Activated naive CD4-positive, alpha-beta T cell treated with anti-CD3 and anti-CD28 coated beads, Interleukin-2, amount 50 U/mL, for 16 hours (primary cell): ENCODE measurements around the gene TNRC18.
"Not testable (repeated sequence)": the region's sequence is repeated elsewhere in the genome, so short reads cannot be mapped to it uniquely, and the experiment has no call there.

Source experiments
- DNase-seq: peaks from one replicate; pipeline ENCODE4 v3.0.0-alpha.2; 2020

TNRC18 gene

DNA sequence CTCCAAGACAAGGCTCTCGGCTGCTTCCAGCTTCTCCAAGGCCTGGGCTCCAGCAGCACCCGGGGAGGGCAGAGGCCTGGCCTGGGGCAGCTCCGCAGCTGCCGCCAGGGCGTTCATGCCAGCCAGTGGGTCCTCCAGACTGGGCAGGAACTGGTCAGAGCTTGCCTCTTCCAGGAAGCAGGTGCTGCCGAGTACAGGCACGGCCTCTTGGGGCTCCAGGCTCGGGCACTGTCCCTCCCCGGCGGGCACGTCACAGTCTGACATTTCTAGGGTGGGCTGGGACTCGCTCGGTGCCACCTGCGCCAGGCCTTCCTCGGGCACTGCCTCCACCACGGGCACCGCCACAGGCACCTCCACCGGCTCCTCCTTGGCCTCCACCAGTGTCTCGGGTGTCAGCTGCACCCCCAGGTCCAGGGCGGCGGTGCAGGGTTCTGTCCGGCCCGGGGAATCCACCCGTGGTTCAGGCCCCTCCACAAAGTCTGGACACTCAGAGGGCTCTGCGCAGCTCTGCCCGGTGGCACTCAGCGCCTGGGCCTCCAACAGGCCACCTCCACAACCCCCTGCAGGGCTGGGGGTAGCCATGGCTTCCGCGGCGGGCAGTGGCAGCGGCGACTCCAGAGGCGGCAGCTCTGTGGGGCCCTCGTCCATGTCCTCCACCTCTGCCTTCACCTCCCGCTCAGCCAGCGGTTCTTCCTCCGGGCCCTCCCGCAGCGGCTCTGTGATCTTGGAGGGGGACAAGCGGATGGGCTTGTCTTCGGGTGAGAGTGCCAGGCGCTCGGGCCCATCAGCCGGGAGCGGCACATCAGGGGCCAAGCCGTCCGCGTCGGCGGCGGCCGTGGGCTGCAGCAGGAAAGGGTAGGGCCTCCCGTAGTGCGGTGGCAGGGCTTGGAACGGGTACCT lies 52.9 kb downstream of the TNRC18 start:
- no peak for DNase-seq

DNA sequence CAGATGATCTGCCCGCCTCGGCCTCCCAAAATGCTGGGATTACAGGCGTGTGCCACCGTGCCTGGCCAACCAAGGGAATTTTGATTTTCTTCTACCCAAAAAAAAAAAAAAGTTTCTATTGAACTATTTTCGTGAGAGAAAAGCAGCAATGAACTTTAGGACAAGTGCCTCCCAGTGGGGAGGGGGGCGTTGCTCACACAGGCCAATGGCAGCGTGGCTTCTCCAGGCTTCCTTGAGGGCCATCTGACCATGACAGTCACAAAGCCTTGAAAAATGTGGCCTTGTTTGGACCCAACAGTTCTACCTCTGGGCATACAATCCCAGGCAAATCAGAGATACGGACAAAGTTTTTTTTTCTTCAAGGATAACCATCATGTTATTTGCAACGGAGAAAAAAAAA lies 56.0 kb downstream of the TNRC18 start:
- no peak for DNase-seq

DNA sequence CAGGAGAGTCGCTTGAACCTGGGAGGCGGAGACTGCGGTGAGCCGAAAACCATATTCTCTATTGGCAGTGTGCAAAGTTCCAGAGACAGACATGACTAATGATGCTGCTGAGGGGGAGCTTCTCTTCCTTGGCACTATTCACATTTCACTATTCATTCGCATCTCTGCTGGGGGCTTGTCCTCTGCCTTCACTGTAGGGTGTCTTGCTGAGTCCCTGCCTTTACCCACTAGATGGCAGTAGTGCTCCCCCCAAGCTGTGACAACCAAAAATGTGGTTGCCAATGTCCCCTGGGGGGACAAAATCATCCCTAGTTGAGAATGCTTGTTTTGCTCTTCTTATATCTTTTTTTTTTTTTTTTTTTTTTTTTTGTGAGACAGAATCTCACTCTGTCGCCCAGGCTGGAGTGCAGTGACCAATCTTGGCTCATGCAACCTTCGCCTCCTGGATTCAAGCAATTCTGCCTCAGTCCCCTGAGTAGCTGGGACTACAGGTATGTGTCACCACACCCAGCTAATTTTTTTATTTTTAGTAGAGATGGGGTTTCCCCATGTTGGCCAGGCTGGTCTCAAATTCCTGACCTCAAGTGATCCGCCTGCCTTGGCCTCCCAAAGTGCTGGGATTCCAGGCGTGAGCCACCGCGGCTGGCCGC lies 57.5 kb downstream of the TNRC18 start:
- peak; percentile 56 for DNase-seq

DNA sequence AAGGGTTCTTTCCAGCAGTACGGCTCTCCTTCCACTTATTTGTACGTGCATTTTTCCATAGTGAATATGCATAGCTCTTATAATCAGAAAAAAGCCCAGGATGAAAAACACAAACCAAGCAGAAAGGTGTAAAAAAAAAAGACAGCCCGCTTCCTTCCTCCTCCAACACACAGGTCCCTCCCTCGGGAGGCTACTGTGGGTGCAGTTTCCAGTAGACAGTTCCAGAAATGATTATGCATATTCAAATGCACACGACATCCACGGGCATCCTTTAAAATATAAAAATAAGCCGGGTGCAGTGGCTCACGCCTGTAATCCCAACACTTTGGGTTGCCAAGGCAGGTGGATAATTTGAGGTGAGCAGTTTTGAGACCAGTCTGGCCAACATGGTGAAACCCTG lies 59.9 kb downstream of the TNRC18 start:
- no peak for DNase-seq

DNA sequence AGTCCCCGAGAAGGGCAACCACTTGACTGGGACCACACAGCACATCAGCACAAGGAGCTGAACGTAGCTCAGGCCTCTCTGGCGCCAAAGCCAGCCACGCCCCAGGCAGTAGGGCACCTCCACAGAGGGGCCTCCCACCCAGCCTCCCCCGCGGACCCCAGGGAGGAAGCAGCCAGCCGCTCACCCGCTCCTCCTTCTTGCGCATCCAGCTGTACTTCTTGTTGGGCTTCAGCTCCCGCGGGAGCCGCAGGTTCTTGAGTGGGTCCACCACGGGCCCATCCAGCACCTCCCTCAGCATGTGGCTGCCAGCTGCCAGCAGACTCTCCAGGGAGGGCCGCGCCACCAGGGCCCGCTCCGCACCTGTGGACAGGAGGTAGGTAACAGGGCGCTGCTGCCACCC lies 61.2 kb downstream of the TNRC18 start:
- no peak for DNase-seq

DNA sequence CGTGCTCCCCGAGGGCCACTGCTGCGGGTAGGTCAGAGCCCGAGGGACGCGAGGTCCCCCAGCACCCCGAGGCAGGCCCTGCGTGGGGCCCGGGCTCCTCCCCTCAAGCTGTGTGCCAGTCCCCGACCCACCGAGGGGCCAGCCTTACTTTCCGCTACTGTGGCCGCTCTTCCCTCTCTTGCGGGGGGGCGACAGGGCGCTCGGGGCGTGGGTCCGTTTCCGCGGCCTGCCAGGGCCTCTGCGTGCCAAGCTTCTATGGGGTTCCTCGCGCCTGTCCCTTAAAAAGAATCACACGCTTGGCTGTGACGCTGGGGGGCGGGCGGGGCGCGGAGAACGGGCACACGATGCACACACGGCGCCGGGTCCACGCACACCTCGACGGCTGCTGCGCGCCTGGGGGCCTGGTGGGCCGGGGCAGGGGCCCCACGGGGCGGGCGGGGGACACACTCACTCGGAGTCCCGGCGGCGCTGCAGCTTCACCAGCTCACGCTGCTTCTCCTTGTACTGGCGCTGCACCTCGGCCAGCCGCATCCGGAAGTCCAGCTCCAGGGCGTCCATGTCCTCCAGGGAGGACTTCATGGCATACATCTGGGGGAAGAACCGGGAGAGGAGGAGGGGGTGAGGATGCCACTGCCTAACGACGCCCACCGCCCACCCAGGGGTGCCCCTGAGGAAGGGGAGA lies 62.0 kb downstream of the TNRC18 start:
- DNase-seq = no peak

DNA sequence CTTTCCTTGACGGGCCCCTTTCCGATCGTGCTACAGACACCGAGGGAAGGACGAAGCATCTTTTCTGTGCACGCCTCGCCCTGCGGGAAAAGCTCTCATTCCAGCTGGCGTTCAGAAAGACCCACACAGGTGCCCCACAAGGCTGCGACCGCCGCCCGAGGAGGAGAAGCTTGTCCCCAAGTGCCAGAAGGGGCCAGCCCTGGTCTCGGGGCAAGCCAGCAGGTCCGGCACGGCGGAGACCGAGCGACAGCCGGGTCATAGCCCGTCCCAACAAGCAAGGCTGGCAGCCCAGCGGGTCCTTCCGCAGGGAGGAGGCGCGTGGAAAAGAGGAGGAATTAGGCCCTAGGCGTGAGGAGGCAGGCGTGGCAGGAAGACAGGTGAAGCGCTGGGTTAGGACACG lies 62.7 kb downstream of the TNRC18 start:
- no peak for DNase-seq

DNA sequence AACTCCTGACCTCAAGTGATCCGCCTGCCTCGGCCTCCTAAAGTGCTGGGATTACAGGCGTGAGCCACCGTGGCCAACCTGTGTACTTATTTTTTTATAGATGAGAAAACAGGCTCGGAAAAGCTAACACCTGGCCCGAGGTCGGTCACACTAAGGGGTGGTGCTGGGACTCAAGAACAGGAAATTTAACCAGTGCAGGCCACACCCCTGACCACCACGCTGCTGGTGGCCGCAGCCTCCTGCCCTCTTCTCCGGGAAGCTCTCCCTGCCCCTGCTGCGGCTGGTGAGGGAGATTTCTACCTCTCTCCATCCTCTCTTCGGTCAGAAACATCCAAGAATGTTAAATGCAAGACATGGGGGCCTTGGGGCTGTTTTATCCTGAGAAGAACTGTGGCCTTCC lies 63.2 kb downstream of the TNRC18 start:
- DNase-seq = no peak

DNA sequence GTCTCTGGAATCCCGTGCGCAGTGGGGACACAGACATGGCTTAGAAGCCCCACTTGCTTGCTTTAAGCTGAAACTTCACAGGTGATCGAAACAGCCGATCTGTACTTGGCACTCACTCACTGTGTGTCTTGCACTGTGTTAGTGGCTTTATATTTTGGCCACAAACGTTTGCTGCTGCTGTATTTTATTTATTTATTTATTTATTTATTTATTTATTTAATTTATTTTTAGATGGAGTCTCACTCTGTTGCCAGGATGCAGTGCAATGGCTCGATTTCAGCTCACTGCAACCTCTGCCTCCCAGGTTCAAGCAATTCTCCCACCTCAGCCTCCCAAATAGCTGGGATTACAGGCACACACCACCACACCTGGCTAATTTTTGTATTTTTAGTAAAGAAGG lies 63.6 kb downstream of the TNRC18 start:
- DNase-seq = not testable (repeated sequence)

DNA sequence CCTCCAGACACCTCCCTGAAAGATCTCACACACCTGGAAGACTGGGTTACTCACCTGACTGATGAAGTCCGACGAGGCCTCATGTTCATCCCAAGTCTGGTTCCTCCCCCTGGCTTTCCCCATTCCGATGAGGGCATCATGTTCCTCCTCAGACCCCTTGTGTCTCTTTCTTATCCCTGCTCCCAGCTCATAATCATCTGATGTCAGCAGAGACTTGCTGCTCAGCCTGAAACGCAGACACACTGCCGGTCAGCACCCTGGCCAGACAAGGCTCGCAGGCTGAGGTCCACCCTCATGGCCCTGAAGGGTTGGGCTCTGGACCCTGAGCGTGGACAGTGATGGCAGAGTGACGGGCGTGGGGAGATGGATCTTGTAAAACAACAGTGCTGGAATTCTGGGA lies 64.3 kb downstream of the TNRC18 start:
- no peak for DNase-seq

DNA sequence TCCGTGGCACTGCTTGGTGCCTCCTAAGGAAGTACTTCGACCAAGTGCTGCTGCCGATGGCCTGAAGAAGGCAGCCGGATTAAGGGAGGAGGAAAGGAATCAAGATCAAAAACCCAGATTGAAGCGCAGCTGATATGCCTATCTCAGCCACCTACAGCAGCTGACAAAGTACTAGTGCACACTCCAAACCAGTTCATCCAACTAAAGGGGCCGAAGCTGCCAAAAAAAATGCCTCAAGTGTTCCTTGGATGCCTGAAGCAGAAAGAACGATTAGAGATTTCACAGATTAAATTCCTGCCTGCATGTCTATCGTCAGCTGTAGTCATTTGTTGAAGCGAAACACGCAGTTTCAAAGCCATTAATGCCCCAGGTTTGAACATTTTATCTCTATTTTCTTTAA lies 65.7 kb downstream of the TNRC18 start:
- DNase-seq = no peak

DNA sequence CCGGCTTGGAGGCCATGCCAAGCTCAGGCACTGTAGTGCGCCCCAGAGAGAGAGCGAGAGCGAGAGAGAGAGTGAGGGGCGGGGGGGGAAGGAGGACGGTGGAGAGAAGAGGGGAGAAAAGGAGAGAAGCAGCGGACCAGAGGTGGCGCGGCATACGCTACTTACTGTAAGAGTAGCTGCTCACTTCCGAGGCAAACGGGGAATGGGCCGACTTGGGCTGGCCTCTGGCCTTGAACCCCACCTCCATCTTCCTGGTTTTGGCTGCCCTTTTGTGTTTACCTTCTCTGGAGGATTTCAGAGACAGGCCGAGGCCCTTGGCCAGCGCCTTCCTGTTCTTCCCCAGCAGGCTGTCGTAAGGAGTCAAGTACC lies 66.9 kb downstream of the TNRC18 start:
- no peak for DNase-seq

DNA sequence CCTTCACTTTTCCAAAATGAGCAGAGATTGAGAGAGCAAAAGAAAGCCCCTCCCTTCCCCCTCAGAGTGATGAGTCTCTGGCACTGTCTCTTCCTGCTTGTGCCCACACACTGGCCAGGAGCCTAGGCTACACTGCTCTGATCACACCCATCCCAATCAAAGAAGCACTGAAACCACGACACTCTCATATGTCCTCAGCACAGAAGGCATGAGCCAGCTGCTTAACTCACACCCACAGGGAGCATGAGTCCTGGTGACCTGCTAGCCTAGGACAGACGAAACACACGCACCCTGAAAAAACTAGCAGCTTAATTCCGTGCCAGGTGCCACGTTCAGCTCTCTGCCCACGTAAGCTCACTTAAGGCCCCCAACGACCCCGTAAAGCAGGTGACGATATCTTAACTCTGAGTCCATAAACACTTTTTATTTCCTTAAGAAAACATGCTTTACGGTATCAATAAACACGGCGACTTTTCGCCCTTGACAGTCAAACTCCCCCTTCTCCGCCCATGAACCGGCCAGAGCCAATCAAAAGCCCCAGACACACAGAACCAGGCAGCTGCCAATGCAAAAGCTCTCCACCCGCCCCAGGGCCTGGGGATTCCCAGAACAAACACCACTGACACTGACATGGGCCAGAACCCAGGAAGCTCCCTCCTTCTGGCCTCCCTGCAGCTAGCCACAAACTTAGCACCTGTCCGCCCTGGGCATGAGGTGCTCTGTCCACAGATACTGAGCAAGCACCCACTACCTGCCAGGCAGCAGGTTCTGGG lies 69.0 kb downstream of the TNRC18 start:
- DNase-seq = no peak

DNA sequence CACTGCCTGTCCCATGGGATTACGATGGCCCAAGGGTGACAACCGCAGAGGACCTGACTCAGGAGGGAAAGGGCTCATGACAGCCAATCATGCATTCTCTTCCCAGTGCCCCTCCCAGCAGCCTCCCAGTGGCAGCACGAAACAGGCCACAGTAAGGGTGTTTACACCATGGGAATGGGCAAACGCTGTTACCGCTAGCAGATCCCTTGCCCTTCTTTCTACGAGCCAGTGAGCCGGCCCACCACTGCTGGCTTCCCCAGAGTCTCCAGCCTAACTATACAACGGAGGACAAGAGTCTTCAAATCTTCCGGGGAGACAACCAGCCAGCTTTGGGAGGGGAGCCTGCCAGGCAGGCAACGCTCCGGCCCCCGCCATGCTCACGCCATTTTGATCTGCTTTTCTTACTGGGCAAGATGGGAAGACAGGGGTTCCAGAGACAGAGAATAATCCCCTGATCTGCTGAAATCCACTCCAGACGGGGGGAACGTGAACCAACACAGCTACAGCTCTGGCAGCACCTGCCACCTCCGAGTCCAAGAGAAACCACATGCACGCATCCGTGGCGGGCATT lies 71.1 kb downstream of the TNRC18 start:
- no peak for DNase-seq

DNA sequence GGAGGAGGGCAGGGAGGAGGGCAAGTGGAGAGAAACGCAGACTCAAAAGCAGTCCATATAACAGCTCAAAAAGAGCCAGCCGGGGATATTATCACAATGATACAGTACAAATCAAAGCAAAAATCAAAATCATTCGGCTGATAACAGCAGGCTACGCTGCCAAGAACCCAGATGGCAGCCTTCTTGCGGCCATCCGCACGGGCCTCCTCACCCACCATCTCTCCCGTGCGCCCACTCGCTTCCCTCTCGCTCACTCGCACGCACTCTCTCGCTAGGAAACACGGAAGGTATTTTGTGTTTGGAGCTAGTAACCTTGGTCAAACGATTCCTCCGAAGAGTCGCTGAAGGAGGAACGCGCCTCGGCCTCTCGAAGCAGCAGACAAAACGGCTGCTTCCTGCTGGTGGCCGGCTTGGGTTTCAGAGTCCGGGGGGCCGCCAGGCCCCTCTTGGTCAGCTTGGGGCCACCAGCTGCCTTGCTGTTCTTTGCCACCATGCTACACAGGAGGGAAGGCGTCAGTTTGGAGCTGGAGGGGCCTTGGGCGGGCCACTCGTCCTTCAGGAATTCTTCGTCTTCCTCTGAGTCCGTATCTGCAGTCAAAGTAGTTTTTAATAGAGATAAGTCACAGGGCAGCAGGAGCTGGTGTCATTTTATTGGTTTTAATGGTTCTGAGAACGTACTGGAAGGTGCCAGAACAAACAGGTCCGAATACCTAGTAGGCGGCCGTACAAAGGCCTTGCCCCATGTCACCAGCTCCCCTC lies 71.9 kb downstream of the TNRC18 start:
- no peak for DNase-seq

DNA sequence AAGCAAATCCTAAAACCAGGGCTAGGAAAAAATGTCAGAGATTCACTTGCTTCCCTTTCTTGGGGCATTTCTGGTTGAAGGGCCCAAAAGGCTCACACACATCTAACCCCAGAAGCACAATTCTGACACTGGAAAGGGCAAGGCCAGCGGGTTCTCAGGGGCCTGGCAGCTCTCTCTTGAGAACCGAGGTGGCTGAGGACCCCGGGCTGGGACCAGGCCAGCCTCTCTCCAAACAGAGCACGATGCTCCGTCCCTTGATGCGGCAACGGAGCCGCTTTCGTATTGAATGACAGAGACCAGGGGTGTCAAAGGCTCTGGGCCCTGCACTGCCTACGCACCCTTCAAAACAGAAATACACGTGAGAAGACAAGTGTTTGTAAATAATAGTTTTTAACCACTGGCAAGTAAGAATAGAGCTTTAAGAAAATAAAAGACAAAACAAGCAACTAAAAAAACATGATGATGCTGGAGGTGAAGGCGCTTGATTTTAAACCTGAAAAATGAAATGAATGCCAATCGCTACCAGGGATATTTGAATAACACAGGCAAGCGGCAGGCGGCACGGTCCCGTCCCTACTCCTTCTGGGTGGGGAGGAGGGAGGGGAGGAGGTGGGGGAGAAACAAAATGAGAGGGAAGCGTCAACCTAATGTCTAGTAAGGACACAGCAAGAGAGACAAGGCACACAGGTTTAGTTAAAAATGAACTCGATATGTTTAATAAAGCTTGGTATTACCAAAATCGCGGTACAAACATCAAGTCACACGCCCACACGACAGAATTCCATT lies 72.8 kb downstream of the TNRC18 start:
- DNase-seq = no peak

DNA sequence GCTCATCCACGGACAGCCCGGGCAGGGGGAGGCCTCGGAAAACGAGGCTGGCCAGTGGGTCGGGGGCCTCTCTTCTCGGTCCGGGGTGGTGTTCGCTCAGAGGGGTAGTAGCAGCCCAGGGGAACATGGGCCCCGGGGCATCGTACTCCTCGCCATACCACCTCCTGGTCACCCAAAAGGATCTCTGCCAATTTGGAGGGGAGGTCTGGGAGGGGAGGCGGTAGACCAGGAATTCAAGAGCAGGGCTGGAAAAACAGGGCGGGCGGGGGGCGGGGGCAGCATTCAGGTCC lies 73.5 kb downstream of the TNRC18 start:
- DNase-seq = no peak

DNA sequence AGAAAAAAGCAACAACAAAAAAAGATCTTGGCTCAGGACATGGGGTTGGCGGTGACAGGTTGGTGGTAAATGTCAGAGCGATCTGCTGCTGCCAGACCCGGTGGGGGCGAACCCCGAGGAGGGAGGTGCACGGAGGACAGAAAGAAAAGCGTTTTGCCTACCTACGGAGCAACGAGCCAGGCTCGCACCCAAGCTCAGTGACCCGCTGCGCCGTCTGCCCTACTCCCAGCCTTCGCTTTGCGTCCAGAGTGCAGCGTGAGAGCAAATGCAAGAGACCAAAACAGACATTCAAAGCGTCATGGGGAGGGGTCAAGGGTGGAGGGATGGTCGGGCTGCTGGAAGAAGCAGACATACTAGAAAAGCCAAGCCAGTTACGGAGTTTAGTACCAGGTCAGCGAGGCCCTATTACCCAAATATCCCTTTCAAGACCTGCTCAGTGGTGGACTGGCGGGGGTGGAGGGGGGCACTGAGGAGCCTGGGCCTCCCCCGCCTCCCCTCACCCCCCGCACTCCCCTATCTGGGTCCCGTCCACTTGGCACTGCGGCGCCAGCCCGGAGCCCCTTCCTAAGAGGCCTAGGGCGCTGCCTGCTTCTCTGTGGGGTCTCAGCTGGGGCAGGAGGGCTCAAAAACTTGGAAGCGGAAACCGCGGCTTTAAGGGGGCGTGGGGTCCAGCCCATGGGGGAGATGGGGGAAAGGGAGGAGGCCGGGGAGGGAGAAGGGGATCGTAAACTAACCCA lies 74.0 kb downstream of the TNRC18 start:
- no peak for DNase-seq

DNA sequence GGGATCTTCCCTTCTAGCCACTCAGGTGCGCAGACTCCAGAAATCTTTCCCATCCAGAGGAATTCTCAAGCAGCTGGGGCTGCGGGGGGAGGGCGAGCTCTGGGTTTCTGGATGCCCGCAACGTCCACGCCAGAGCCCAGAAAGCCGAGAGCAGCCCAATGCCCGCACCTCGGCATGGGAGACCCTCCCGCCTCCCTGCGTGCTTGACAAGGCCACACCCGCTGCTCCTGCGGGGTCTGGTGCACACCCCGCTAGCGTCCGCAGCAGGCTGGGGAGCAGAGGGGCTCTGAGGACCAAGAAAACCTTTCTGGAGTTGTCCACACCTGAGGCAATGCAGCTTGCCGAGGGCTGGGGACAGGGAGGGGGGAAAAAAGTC lies 74.6 kb downstream of the TNRC18 start:
- DNase-seq = no peak

DNA sequence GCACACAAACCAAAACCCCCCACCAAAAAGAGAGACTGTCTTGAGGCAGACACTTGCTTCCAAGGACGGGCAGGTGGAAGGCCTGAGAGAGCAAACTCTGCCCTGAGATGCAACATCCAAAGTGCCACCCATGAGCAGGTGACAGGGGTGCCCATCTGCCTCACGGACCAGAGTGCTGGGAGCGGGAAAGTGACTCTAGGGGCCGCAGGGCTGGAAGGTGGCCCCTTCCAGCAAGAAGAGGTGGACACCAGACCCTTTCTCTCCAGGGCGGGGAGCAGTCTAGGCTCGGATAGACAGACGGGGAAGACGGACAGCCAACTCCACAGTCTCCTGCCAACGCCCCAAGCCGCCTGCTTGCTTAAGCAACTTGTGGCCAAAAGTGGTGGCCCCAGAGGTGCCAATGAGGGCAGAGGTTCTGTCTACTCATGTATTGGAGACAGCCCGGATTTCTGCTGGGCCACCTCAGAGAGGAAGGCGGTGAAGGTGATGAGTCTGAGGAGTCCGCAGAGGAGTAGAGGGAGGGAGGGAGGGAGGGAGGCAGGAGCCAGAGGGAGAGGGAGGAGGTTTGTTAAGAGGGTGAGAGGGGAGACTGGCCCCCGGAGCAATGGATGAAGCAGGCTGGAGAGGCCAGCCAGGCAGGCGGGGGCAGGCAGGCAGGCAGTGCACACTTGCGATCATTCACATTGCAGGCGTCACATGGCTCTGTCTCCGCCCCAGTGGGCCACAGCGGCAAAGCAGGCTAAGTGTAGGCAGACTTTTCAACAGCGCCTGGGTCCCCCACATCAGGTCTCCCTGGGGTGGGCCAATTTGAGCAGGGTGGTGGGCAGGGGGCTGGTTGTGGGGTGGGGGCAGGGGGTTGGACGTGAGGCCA lies 75.3 kb downstream of the TNRC18 start:
- DNase-seq = no peak
